ENCODE results near the gene AK1. TPM values are rescaled to one million over a fixed set of nuclear protein-coding genes. Genes with fewer than 3 reads are reported as not detected.

Gene AK1
- total and polyA plus RNA-seq, 2 experiments from 2014 or later = 175 to 413 TPM

- H3K4me3 ChIP-seq = no peak overlapping the region
- H3K9me3 ChIP-seq (ENCODE audit: low read depth) = no peaks in the 10 kb centered on the region
- peaks cover 34% of the 10 kb centered on the region for H3K4me1 ChIP-seq (ENCODE audit: low read depth)
- H3K36me3 ChIP-seq = no peaks in the 10 kb centered on the region
- TF ChIP-seq CTCF (IDR thresholded peaks at IDR 0.05; ENCODE audit: low read depth, low read length) = no peak
- DNase-seq (ENCODE audit: low read depth in 1 of 2, low spot score in 1 of 2) = no peak
- no peak overlapping the region for H3K27ac ChIP-seq
- H3K27me3 ChIP-seq = no peaks in the 10 kb centered on the region
Observed at GRCh38 chr9:127854960-127855359, 22.5 kb downstream of the AK1 start.

GRCh38 chr9:127854184-127854806, 23.2 kb downstream of the AK1 start, which contains the start of gene ENG:
ENG (minus strand) TSS chr9:127854658; CDS start chr9:127854355, 303 bp downstream.
- no peaks in the 10 kb centered on the region for H3K27me3 ChIP-seq
- peak; percentile 11 for TF ChIP-seq CTCF (IDR thresholded peaks at IDR 0.05; ENCODE audit: low read depth, low read length)
- H3K9me3 ChIP-seq (ENCODE audit: low read depth) = no peaks in the 10 kb centered on the region
- no peaks in the 10 kb centered on the region for H3K36me3 ChIP-seq
- no peak within 1 kb of the TSS for H3K4me3 ChIP-seq
- peak within 1 kb of the TSS; percentile 72 for H3K27ac ChIP-seq
- peaks cover 27% of the 10 kb centered on the region for H3K4me1 ChIP-seq (ENCODE audit: low read depth)
- peak in 1 of 2 donors; percentile 79 for DNase-seq (ENCODE audit: low read depth in 1 of 2, low spot score in 1 of 2)

- no peaks in the 10 kb centered on the region for H3K36me3 ChIP-seq
- no peaks in the 10 kb centered on the region for H3K27me3 ChIP-seq
- peak; percentile 37 to 54 for DNase-seq (ENCODE audit: low read depth in 1 of 2, low spot score in 1 of 2)
- peaks cover 21% of the 10 kb centered on the region for H3K4me1 ChIP-seq (ENCODE audit: low read depth)
- H3K9me3 ChIP-seq (ENCODE audit: low read depth) = no peaks in the 10 kb centered on the region
- no peak for TF ChIP-seq CTCF (IDR thresholded peaks at IDR 0.05; ENCODE audit: low read depth, low read length)
- H3K27ac ChIP-seq = peak overlapping the region; percentile 72
- no peak overlapping the region for H3K4me3 ChIP-seq
Observed at GRCh38 chr9:127853312-127854183, 23.9 kb downstream of the AK1 start.

GRCh38 chr9:127852829-127853228, 24.6 kb downstream of the AK1 start:
- Histone ChIP-seq H3K4me1 (ENCODE audit: low read depth) (peaks cover 15% of the 10 kb centered on the region), H3K36me3 (no peaks in the 10 kb centered on the region), H3K27me3 (no peaks in the 10 kb centered on the region), H3K27ac (peak overlapping the region; percentile 72), H3K4me3 (no peak overlapping the region), H3K9me3 (ENCODE audit: low read depth) (no peaks in the 10 kb centered on the region)
- DNase-seq (ENCODE audit: low read depth in 1 of 2, low spot score in 1 of 2) = no peak
- no peak for TF ChIP-seq CTCF (IDR thresholded peaks at IDR 0.05; ENCODE audit: low read depth, low read length)

- no peak for DNase-seq (ENCODE audit: low read depth in 1 of 2, low spot score in 1 of 2)
- Histone ChIP-seq H3K27me3 (no peaks in the 10 kb centered on the region), H3K36me3 (no peaks in the 10 kb centered on the region), H3K4me1 (ENCODE audit: low read depth) (peaks cover 25% of the 10 kb centered on the region), H3K9me3 (ENCODE audit: low read depth) (no peaks in the 10 kb centered on the region), H3K27ac (no peak overlapping the region), H3K4me3 (no peak overlapping the region)
- TF ChIP-seq CTCF (IDR thresholded peaks at IDR 0.05; ENCODE audit: low read depth, low read length) = no peak
Observed at GRCh38 chr9:127850286-127850830, 27.1 kb downstream of the AK1 start.

Data from cardiac muscle cell (in vitro differentiated cells and primary cell).